ENCODE data around the gene HNRNPC. TPM values are rescaled to one million over a fixed set of nuclear protein-coding genes. Genes with fewer than 3 reads are reported as not detected.
"Not testable (repeated sequence)": the region's sequence is repeated elsewhere in the genome, so short reads cannot be mapped to it uniquely, and the experiment has no call there.

The HNRNPC gene
- polyA plus RNA-seq, 12 donors, result 385 to 728 (median 453) TPM; not detected in 1

- DNase-seq, result no peak
Observed at GRCh38 chr14:21251215-21251614, 18.0 kb downstream of the HNRNPC start.

- no peak for DNase-seq
Observed at GRCh38 chr14:21248739-21249411, 20.4 kb downstream of the HNRNPC start.

- no peak for DNase-seq
Observed at GRCh38 chr14:21248338-21248737, 20.9 kb downstream of the HNRNPC start.

GRCh38 chr14:21245813-21246212 lies 23.4 kb downstream of the HNRNPC start:
- no peak for DNase-seq

GRCh38 chr14:21244544-21244943 lies 24.7 kb downstream of the HNRNPC start:
- no peak for DNase-seq

- peak; percentile 14 for DNase-seq
Observed at GRCh38 chr14:21241218-21241819, 27.9 kb downstream of the HNRNPC start.

- DNase-seq, result no peak
Observed at GRCh38 chr14:21240417-21240816, 28.8 kb downstream of the HNRNPC start.

- no peak for DNase-seq
Observed at GRCh38 chr14:21238823-21239518, 30.3 kb downstream of the HNRNPC start.

- DNase-seq, result no peak
Observed at GRCh38 chr14:21236948-21237797, 32.1 kb downstream of the HNRNPC start.

- no peak for DNase-seq
Observed at GRCh38 chr14:21234112-21234511, 35.1 kb downstream of the HNRNPC start.

GRCh38 chr14:21233457-21234076 lies 35.7 kb downstream of the HNRNPC start:
- no peak for DNase-seq

GRCh38 chr14:21231020-21231652 lies 38.1 kb downstream of the HNRNPC start:
- no peak for DNase-seq

GRCh38 chr14:21229821-21230220 lies 39.4 kb downstream of the HNRNPC start:
- DNase-seq, result no peak

GRCh38 chr14:21227981-21228380 lies 41.3 kb downstream of the HNRNPC start:
- no peak for DNase-seq

GRCh38 chr14:21227150-21227549 lies 42.1 kb downstream of the HNRNPC start:
- no peak for DNase-seq

- no peak for DNase-seq
Observed at GRCh38 chr14:21226467-21226866, 42.8 kb downstream of the HNRNPC start.

GRCh38 chr14:21225164-21225563 lies 44.1 kb downstream of the HNRNPC start:
- DNase-seq, result not testable (repeated sequence)

GRCh38 chr14:21220874-21221477 lies 48.3 kb downstream of the HNRNPC start:
- no peak for DNase-seq

- DNase-seq, result no peak
Observed at GRCh38 chr14:21219561-21220111, 49.6 kb downstream of the HNRNPC start.

GRCh38 chr14:21219120-21219519 lies 50.1 kb downstream of the HNRNPC start:
- no peak for DNase-seq

Measured in muscle of arm (tissue), 12 donors.